Effector memory CD4-positive, alpha-beta T cell (primary cell): ENCODE measurements around the gene PPP1R13B.

Source experiments
- DNase-seq, 3 donors: peaks; one replicate each; pipeline ENCODE4 v3.0.0-alpha.2; 2020
- H3K27ac ChIP-seq: 2 replicates; pipeline ENCODE4 v1.7.0; 2013; ENCODE audit warnings: mild to moderate bottlenecking, low read length, moderate library complexity; ENCODE audit not compliant: insufficient read depth, poor library complexity, severe bottlenecking
- H3K27me3 ChIP-seq: replicated peaks from 2 replicates; pipeline ENCODE4 v1.7.0; 2013; ENCODE audit warnings: mild to moderate bottlenecking, low read length; ENCODE audit not compliant: insufficient read depth, control insufficient read depth, poor library complexity, severe bottlenecking
- H3K36me3 ChIP-seq: 2 replicates; pipeline ENCODE4 v1.7.0; 2013; ENCODE audit warnings: mild to moderate bottlenecking, low read length, moderate library complexity; ENCODE audit not compliant: control insufficient read depth, insufficient read depth
- H3K4me1 ChIP-seq: 2 replicates; pipeline ENCODE4 v1.7.0; 2013; ENCODE audit warnings: low read length, mild to moderate bottlenecking; ENCODE audit not compliant: control insufficient read depth, insufficient read depth, poor library complexity, severe bottlenecking
- H3K4me3 ChIP-seq: 2 replicates; pipeline ENCODE4 v1.7.0; 2013; ENCODE audit warnings: low read length, low read depth, mild to moderate bottlenecking; ENCODE audit not compliant: insufficient read depth, poor library complexity, severe bottlenecking
- H3K9me3 ChIP-seq: 2 replicates; pipeline ENCODE4 v1.7.0; 2013; ENCODE audit warnings: mild to moderate bottlenecking, low read length, moderate library complexity; ENCODE audit not compliant: control insufficient read depth

PPP1R13B gene

DNA sequence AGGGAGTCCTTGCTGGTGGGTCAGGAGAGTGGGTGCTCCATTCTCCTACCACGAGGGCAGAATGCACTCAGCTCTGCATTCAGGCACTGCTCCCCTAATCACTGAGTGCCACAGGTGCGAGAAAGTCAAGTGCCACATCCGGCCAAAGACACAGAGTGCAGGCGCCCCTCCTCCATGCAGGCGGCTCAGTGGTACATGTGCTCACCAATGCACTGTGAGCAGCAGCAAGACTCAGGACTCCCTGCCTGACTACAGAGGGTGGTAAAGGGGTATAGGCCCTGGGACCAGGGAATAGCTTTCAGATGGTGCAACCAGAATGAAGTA, 98.9 kb downstream of the PPP1R13B start:
- Histone ChIP-seq H3K36me3 (peaks cover 11% of the 10 kb centered on the region), H3K4me3 (no peak overlapping the region), H3K4me1 (no peaks in the 10 kb centered on the region), H3K9me3 (no peaks in the 10 kb centered on the region), H3K27ac (no peak overlapping the region), H3K27me3 (no peaks in the 10 kb centered on the region)
- no peak for DNase-seq

DNA sequence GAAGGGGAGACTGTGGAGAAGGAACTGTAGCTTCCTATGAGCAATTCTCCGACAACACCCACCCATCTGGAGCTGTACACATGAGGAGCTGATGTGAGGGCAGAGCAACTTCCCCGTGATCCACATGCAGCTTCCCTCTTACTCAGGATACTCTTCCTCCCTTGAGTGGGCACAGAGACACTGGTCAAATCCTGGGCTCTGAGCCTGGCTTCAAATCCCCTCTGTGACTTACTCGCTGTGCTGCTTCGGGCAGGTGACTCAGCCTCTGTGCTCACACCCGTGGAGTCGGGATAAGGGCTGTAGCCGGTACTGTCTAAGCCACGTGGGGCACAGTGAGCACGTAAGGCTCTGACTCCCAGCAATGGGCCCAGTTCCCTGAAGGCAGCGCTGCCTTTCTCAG, 100.7 kb downstream of the PPP1R13B start:
- no peak for DNase-seq
- Histone ChIP-seq H3K36me3 (peaks cover 12% of the 10 kb centered on the region), H3K4me1 (no peaks in the 10 kb centered on the region), H3K27me3 (no peaks in the 10 kb centered on the region), H3K27ac (no peak overlapping the region), H3K9me3 (no peaks in the 10 kb centered on the region), H3K4me3 (no peak overlapping the region)

DNA sequence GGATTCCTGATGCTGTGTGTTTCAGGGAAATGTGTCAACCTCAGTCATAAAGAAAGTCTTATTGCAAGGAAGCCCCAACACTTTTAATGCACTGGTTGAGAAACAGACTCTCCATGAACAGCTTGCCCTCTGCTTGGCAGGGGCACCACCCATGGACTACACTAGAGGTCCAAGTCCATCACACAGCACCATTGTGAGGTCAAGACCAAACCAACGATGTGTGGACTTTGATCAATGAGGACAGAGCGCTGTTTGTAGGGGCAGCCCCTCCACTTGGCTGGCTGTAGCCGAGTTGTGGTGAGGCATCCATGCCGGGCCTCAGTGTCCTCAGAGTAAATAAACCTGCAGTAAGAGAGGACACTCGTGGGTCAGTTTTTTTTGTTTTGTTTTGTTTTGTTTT, 102.0 kb downstream of the PPP1R13B start:
- no peak overlapping the region for H3K27ac ChIP-seq
- DNase-seq = no peak
- no peak overlapping the region for H3K4me3 ChIP-seq
- H3K36me3 ChIP-seq = peaks cover 22% of the 10 kb centered on the region
- H3K4me1 ChIP-seq = no peaks in the 10 kb centered on the region
- H3K27me3 ChIP-seq = no peaks in the 10 kb centered on the region
- no peaks in the 10 kb centered on the region for H3K9me3 ChIP-seq

DNA sequence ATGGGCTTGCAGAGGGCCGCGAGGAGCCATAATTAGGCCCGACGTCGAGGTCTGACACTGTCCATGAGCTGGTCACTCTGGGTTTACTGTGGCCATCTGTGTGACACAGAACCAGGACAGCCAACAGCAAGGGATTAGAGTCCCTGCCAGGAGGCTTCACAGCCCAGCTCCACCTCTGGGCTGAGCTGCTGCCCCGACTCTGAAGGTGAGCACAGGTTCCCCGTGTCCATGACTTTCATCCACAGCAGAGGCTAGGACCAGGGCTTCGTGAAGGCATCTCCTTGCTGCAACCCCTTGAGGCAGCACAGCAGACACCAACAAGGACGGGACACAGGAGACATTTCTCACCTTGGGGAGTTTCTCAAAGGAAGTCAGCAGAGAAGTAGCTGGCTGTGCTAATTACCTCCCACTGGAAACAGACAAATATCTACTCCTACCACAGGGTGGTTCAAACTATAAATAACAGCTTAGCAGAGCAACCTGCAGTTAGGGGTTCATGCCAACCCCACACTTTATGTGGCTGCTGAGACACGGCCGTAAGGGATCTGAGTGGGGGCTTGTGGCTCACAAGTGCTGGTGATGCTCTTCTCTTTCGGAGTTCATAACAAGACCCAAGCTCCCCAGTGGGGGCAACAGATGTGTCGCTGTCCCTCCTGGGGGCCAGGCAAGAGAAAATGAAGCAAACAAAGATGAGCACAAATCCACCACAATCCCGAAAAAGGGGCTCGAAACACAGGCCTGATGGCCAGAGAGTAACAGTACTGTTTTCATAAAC, 102.6 kb downstream of the PPP1R13B start:
- no peak overlapping the region for H3K4me3 ChIP-seq
- no peaks in the 10 kb centered on the region for H3K9me3 ChIP-seq
- no peak for DNase-seq

DNA sequence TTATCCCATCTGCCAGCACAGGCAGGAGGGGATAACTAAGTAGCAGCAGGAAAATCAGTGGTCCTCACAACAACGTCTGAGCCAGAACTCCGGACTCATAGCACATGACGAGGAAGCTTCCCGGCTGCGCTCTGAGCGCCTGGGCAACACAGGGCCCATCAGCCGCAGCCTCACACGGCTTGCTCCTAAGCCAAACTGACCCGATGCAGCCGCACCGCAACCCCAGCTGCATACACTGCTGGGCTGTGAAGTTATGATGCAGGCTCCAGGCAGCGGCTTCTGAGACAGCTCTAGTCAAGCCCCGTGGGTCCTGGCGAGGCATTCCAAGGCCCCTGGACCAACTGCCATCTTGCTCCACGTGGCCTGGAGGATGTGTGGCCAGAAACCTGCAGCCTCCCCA, 103.7 kb downstream of the PPP1R13B start:
- H3K4me3 ChIP-seq = no peak overlapping the region
- H3K27me3 ChIP-seq = no peaks in the 10 kb centered on the region
- peaks cover 39% of the 10 kb centered on the region for H3K36me3 ChIP-seq
- no peak overlapping the region for H3K27ac ChIP-seq
- H3K9me3 ChIP-seq = no peaks in the 10 kb centered on the region
- DNase-seq = no peak
- H3K4me1 ChIP-seq = no peaks in the 10 kb centered on the region

More for the DNA sequence above, 102.6 kb downstream of the PPP1R13B start:
- Histone ChIP-seq H3K4me1 (no peaks in the 10 kb centered on the region), H3K27ac (no peak overlapping the region), H3K36me3 (peaks cover 28% of the 10 kb centered on the region), H3K27me3 (no peaks in the 10 kb centered on the region)

DNA sequence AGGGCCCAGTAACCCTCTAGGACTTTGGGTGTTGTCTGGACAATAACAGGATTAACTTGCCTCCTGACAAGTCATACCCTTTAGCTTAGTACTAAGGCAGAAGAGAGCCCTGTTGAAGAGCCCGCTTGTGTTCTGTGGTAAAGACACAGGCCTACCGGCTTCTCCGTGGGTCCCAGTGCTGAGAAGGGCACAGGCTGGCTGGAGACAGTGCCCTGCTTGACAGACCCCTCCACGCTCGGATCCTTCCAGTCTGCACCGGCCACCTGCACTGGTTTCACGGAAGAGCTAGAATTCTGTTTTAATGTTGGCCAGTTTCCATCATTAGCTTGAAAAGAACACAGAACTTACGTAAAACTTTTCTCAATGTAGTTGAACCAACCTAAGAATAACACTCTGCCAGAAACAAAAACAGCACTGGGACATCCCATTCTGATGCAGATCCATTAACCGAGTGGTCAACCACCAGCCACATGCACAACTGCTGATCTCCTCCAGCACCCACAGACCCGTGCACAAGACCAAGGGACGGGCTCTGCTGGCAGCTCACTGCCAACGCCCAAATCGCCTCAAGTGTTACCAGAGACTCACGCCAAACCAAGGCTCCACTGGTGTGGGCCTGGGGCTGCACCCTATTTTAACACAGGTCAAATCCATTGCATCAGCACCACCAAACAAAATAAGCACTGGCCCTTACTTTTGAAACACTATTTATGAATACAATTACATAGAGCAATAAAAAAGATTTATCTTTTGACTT, 104.7 kb downstream of the PPP1R13B start:
- H3K27ac ChIP-seq = no peak overlapping the region
- no peak overlapping the region for H3K4me3 ChIP-seq
- no peak for DNase-seq
- no peaks in the 10 kb centered on the region for H3K9me3 ChIP-seq
- peaks cover 47% of the 10 kb centered on the region for H3K36me3 ChIP-seq
- no peaks in the 10 kb centered on the region for H3K4me1 ChIP-seq
- no peaks in the 10 kb centered on the region for H3K27me3 ChIP-seq

DNA sequence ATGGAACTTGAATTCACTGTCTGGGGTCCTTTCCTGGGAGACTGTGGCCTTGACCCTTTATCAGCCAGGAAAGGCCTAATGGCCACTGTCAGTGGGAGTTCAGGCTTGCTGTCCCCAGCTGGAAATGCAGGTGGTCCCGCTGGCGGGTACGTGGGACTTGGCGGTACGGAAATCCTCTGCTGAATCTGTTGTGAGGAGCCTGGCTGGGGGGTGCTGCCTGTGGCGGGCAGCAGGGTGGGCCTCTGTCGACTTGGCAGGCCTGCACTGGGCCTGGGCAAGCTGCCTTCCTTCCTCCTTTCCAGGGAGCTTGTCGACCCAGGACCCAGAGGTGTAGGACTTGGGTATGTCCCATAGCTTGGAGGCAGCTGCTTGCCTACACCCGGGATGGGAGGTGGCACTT, 105.5 kb downstream of the PPP1R13B start:
- DNase-seq = no peak
- Histone ChIP-seq H3K36me3 (peaks cover 50% of the 10 kb centered on the region), H3K4me3 (no peak overlapping the region)

DNA sequence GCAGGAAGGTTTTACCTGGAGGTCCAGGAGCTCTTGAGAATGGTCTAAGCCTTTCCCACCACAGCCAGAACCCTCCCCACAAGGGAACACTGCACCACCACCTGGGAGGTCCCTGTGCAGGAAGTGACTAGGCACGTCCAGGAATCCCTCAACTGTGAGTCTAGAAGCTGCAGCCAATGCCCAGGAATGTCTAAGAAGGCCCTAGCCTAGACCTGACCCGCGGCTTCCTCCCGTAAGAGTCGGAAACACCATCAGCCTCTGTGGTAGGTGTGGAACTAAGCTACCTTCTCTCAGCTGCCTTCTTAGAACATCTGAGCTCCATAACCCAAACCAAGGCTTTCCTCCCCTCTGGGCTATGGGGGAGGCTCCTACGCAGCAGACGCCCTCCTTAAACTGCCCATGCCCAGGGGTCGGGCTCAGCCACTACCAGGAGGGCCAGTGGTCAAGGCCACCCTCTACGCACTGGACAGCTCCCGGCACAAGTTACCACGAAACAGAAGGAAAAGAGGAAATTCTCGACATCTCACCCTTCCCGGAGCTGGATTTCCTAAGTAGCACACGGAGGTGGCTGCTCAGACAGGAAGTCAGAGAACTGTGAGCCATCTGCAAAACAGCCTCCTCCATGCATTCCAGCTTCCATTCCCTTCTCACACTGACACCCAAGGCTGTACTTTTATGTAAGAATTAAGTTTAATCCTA, 106.2 kb downstream of the PPP1R13B start:
- no peak overlapping the region for H3K4me3 ChIP-seq
- H3K27ac ChIP-seq = no peak overlapping the region
- no peaks in the 10 kb centered on the region for H3K4me1 ChIP-seq
- H3K9me3 ChIP-seq = no peaks in the 10 kb centered on the region
- no peak for DNase-seq
- peaks cover 50% of the 10 kb centered on the region for H3K36me3 ChIP-seq
- no peaks in the 10 kb centered on the region for H3K27me3 ChIP-seq

More for the DNA sequence above, 105.5 kb downstream of the PPP1R13B start:
- Histone ChIP-seq H3K27ac (no peak overlapping the region), H3K27me3 (no peaks in the 10 kb centered on the region), H3K4me1 (no peaks in the 10 kb centered on the region), H3K9me3 (no peaks in the 10 kb centered on the region)

DNA sequence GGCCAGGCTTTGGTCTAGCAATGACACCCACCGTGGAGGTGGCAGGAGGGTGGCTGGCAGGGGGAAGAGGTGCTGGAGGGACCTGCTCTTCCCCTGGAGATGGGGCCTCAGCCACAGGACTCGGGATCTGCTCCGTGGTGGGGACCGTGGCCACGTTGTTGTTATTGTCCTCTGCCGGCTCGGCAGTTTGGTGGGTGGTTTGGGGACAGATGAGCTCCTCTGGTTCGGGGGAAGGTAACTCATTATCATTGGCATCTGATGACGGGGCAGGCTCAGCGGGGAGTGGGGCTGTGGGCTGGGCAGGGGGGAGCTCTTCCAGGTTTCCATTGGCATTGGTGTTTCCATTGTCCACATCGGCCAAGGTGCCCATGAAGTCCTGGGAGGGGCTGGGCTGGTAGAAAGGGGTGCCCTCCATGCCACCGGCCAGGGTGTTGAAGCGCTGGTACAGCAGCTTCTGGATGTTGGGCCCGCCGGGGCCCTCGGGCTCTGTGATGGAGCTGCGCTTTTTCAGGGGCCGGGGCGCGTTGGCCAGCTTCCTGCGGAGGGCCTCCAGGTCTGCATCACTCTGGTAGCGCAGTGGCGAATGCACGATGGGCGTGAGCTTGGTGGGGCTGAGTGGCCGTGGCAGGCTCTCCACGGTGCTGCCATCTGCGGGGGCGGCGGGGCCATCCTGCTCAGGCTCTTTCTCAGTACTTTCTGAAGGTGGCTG, 107.4 kb downstream of the PPP1R13B start:
- Histone ChIP-seq H3K27ac (no peak overlapping the region), H3K9me3 (no peaks in the 10 kb centered on the region), H3K4me1 (no peaks in the 10 kb centered on the region), H3K27me3 (no peaks in the 10 kb centered on the region), H3K4me3 (no peak overlapping the region), H3K36me3 (peaks cover 49% of the 10 kb centered on the region)
- DNase-seq = no peak
